Measurements from ENCODE around the gene EPHB2.

DNA sequence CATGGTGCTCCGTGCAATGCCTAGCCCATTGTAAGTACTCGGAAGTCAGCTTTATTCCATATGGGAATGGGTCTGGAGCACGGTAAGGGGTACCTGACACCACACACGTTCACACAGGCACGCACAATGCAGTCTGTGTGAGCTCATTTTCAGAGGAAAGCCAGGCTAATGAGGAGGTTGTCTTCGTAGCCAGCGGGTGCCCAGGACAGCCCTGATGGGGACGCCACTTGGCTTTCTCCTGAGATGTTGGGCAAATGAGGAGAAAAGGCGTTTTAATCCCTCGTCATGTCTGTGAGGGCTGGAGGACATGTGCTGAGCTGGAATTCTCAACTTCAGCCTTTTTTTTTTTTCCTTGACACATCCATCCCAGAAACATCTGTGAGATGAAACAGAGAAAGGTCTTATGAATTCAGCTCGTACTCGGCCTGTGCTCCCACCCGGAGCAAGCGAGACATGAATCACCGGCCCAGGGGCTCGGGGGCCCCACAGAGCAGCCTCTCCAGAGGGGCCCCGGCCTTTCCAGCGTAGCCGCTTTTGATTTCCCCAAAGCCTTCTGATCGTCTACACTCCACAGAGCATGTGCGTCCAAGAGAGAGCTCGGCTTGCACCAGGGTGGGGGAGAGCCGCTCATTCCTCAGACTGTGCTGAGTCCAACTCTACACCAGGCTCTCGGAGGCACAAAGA is 125.1 kb downstream of the EPHB2 start:
- TF ChIP-seq, protein P1, sequence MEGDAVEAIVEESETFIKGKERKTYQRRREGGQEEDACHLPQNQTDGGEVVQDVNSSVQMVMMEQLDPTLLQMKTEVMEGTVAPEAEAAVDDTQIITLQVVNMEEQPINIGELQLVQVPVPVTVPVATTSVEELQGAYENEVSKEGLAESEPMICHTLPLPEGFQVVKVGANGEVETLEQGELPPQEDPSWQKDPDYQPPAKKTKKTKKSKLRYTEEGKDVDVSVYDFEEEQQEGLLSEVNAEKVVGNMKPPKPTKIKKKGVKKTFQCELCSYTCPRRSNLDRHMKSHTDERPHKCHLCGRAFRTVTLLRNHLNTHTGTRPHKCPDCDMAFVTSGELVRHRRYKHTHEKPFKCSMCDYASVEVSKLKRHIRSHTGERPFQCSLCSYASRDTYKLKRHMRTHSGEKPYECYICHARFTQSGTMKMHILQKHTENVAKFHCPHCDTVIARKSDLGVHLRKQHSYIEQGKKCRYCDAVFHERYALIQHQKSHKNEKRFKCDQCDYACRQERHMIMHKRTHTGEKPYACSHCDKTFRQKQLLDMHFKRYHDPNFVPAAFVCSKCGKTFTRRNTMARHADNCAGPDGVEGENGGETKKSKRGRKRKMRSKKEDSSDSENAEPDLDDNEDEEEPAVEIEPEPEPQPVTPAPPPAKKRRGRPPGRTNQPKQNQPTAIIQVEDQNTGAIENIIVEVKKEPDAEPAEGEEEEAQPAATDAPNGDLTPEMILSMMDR (IDR thresholded peaks at IDR 0.05): no peak
- no peak for TF ChIP-seq POLR2A (IDR thresholded peaks at IDR 0.05)
